Right cardiac atrium (tissue), 5 donors: ENCODE results near the gene XKRX. TPM values are rescaled to one million over a fixed set of nuclear protein-coding genes. Genes with fewer than 3 reads are reported as not detected.

ENCODE experiments used
- ATAC-seq, 2 donors: fragments of 200-7000 bp; cut with Tn5 transposase; one replicate each; pipeline versions ENCODE4 v1.8.0 to v1.9.1; 2020; ENCODE audit warnings: moderate library complexity in 2 of 2, mild to moderate bottlenecking in 1 of 2
- DNase-seq, 3 donors: peaks; one replicate each; pipeline ENCODE4 v3.0.0-alpha.2; 2020
- H3K27ac ChIP-seq: one replicate; pipeline ENCODE4 v1.5.1; 2013; ENCODE audit warnings: mild to moderate bottlenecking, low read length, control low read depth, moderate library complexity
- H3K27me3 ChIP-seq: one replicate; pipeline ENCODE4 v1.6.1; 2013; ENCODE audit not compliant: control insufficient read depth, insufficient read depth
- H3K4me1 ChIP-seq: one replicate; pipeline ENCODE4 v1.6.1; 2013; ENCODE audit warnings: low read length; ENCODE audit not compliant: control insufficient read depth, insufficient read depth
- H3K4me3 ChIP-seq: one replicate; pipeline ENCODE4 v1.5.1; 2013; ENCODE audit warnings: low read length, control low read depth
- H3K9me3 ChIP-seq: one replicate; pipeline ENCODE4 v1.6.1; 2013; ENCODE audit warnings: low read length; ENCODE audit not compliant: control insufficient read depth
- WGBS: extraction: QIAGEN DNeasy Blood & Tissue Kit; methylation state at CpG from one replicate; pipeline ENCODE4 v1.1.7; 2013; 5-methylcytosine and 5-hydroxymethylcytosine counted together
- intact Hi-C, 4 donors: fragments of 100-400 bp; cut with DNase I; formaldehyde crosslinking; loops; one replicate each; pipeline versions ENCODE4 v1.11.0 to v1.14.0; 2022 to 2023
- polyA plus RNA-seq: library from polyadenylated mRNA; stranded (reverse); fragments of 200-250 nt; gene quantifications from one replicate; pipeline ENCODE4 v1.2.3, GENCODE V29; 2013
- total RNA-seq, 4 donors: library from RNA; stranded (reverse); fragmentation: NEBNext Ultra II Directional; extraction: Animal tissue kit (Norgen Biotek cat#: 25700); gene quantifications; one replicate each; pipeline ENCODE4 v1.2.1, GENCODE V29; 2021
- donor health status: healthy with polysubstance abuse.
- donor health status: DM: no; HTN: yes; CAD: no.
- donor health status: DM: no; HTN: no; CAD: no.
- donor health status: DM: no; HTN: yes; CAD: no; lungs with severe emphysema.
- donor health status: DM: yes; HTN: yes; CAD: no.

The XKRX gene
- total and polyA plus RNA-seq, 5 donors = not detected

GRCh38 chrX:100895365-100896075 is 33.2 kb downstream of the XKRX start:
- Histone ChIP-seq H3K4me3 (no peak overlapping the region), H3K27me3 (no peaks in the 10 kb centered on the region), H3K4me1 (no peaks in the 10 kb centered on the region), H3K9me3 (no peaks in the 10 kb centered on the region), H3K27ac (no peak overlapping the region)
- DNase-seq (no peak), ATAC-seq (no peak)
- 29% methylated on average over 5 of the region's 5 CpGs for WGBS
- intact Hi-C loops = no loop called here

GRCh38 chrX:100883654-100884053 is 45.1 kb downstream of the XKRX start:
- no peak overlapping the region for H3K27ac ChIP-seq
- no peaks in the 10 kb centered on the region for H3K27me3 ChIP-seq
- H3K4me1 ChIP-seq = no peaks in the 10 kb centered on the region
- no peak overlapping the region for H3K4me3 ChIP-seq
- no peaks in the 10 kb centered on the region for H3K9me3 ChIP-seq
- WGBS = 35% methylated on average over 4 of the region's 4 CpGs
- DNase-seq (no peak), ATAC-seq (no peak)
- intact Hi-C loops = no loop called here

GRCh38 chrX:100880368-100880767 is 48.3 kb downstream of the XKRX start:
- Histone ChIP-seq H3K27ac (no peak overlapping the region), H3K4me3 (no peak overlapping the region), H3K27me3 (no peaks in the 10 kb centered on the region), H3K9me3 (no peaks in the 10 kb centered on the region), H3K4me1 (no peaks in the 10 kb centered on the region)
- DNase-seq = no peak
- intact Hi-C loops = no loop called here
- 86% methylated on average over 2 of the region's 2 CpGs for WGBS
- no peak for ATAC-seq

GRCh38 chrX:100874325-100874724 is 54.4 kb downstream of the XKRX start, which contains the start of gene NOX1:
TSS of gene NOX1 (minus strand) at chrX:100874359. CDS start at chrX:100874139, 220 bp downstream.
- 28% methylated on average over 2 of the region's 2 CpGs for WGBS
- intact Hi-C loops = no loop called here
- no peaks in the 10 kb centered on the region for H3K4me1 ChIP-seq
- H3K27me3 ChIP-seq = no peaks in the 10 kb centered on the region
- no peak within 1 kb of the TSS for H3K4me3 ChIP-seq
- DNase-seq (no peak), ATAC-seq (no peak)
- no peaks in the 10 kb centered on the region for H3K9me3 ChIP-seq
- H3K27ac ChIP-seq = no peak within 1 kb of the TSS

GRCh38 chrX:100871594-100872560 is 56.8 kb downstream of the XKRX start:
- WGBS = 74% methylated on average over 9 of the region's 9 CpGs
- no peaks in the 10 kb centered on the region for H3K27me3 ChIP-seq
- intact Hi-C loops = no loop called here
- no peak overlapping the region for H3K4me3 ChIP-seq
- DNase-seq = no peak
- H3K27ac ChIP-seq = no peak overlapping the region
- H3K9me3 ChIP-seq = no peaks in the 10 kb centered on the region
- no peaks in the 10 kb centered on the region for H3K4me1 ChIP-seq
- ATAC-seq = no peak

GRCh38 chrX:100870527-100870926 is 58.2 kb downstream of the XKRX start:
- H3K9me3 ChIP-seq = no peaks in the 10 kb centered on the region
- H3K4me3 ChIP-seq = no peak overlapping the region
- H3K4me1 ChIP-seq = no peaks in the 10 kb centered on the region
- no peak for ATAC-seq
- H3K27me3 ChIP-seq = no peaks in the 10 kb centered on the region
- no peak overlapping the region for H3K27ac ChIP-seq
- WGBS = 50% methylated on average over 5 of the region's 5 CpGs
- intact Hi-C loops = no loop called here
- no peak for DNase-seq

- intact Hi-C loops = no loop called here
- no peak overlapping the region for H3K4me3 ChIP-seq
- WGBS = 77% methylated on average over 2 of the region's 2 CpGs
- DNase-seq (no peak), ATAC-seq (no peak)
- no peaks in the 10 kb centered on the region for H3K4me1 ChIP-seq
- no peaks in the 10 kb centered on the region for H3K9me3 ChIP-seq
- no peaks in the 10 kb centered on the region for H3K27me3 ChIP-seq
- H3K27ac ChIP-seq = no peak overlapping the region
Measured at GRCh38 chrX:100868273-100868672, 60.4 kb downstream of the XKRX start.

- Histone ChIP-seq H3K4me3 (no peak overlapping the region), H3K27me3 (no peaks in the 10 kb centered on the region), H3K4me1 (no peaks in the 10 kb centered on the region), H3K27ac (no peak overlapping the region), H3K9me3 (no peaks in the 10 kb centered on the region)
- intact Hi-C loops = no loop called here
- no peak for DNase-seq
- 71% methylated on average over 2 of the region's 2 CpGs for WGBS
- no peak for ATAC-seq
Measured at GRCh38 chrX:100864657-100865391, 63.9 kb downstream of the XKRX start.

Other genes with a start within 250 kb of the XKRX start
- 1 to 10 TPM; 3.2 to 6.7 (median 4.9) TPM for gene SYTL4, start 196.8 kb downstream of the XKRX start, total RNA-seq
- gene SYTL4, start 196.8 kb downstream of the XKRX start, polyA plus RNA-seq = 3.4 TPM
- gene CSTF2, start 108.5 kb downstream of the XKRX start, total RNA-seq = 10 to 100 TPM in 1 of 4 donors, 1 to 10 TPM in 3; 5.8 to 10.9 (median 8.0) TPM
- 4.1 TPM for gene CSTF2, start 108.5 kb downstream of the XKRX start, polyA plus RNA-seq
- not detected for gene NOX1, start 54.6 kb downstream of the XKRX start, total RNA-seq
- not detected for gene NOX1, start 54.6 kb downstream of the XKRX start, polyA plus RNA-seq
- gene ARL13A, start 40.8 kb upstream of the XKRX start, total RNA-seq = not detected
- gene ARL13A, start 40.8 kb upstream of the XKRX start, polyA plus RNA-seq = not detected
- gene TRMT2B, start 123.2 kb upstream of the XKRX start, total RNA-seq = 10 to 100 TPM; 19.4 to 22.6 (median 21.0) TPM
- gene TRMT2B, start 123.2 kb upstream of the XKRX start, polyA plus RNA-seq = 14.7 TPM
- under 1 TPM; 0.23 to 0.50 (median 0.33) TPM for gene TMEM35A, start 150.0 kb upstream of the XKRX start, total RNA-seq
- 0.66 TPM for gene TMEM35A, start 150.0 kb upstream of the XKRX start, polyA plus RNA-seq
- under 1 TPM; 0.31 to 0.85 (median 0.58) TPM for gene CENPI, start 169.3 kb upstream of the XKRX start, total RNA-seq
- 0.38 TPM for gene CENPI, start 169.3 kb upstream of the XKRX start, polyA plus RNA-seq